K562 (cell line): ENCODE measurements around the gene HELZ. TPM values are rescaled to one million over a fixed set of nuclear protein-coding genes. Genes with fewer than 3 reads are reported as not detected.

Source experiments
- ATAC-seq: fragments of 200-7000 bp; cut with Tn5 transposase; 3 replicates; pipeline ENCODE4 v1.9.1; 2020; ENCODE audit warnings: moderate library complexity
- BruUV-seq: library from RNA; stranded (reverse); fragments of 400-500 nt; replicated peaks from 2 replicates; lab custom pipeline; 2021; lab: Mats Ljungman, UMichigan
- CTCF ChIA-PET: fragments of 300-600 bp; formaldehyde crosslinking; extraction: SDS; loops from one replicate; lab custom pipeline; 2021; ENCODE audit warnings: low intra/inter-chr PET ratio; lab: Yijun Ruan, JAX
- POLR2A ChIA-PET: fragments of 300-600, 350-650 bp; sonication (Branson Sonifier 250); formaldehyde crosslinking; extraction: SDS; loops from one replicate; lab custom pipeline; 2021; ENCODE audit warnings: antibody characterized with exemption, inconsistent platforms; lab: Yijun Ruan, JAX
- DNase-seq, 4 experiments: peaks; one replicate each; pipeline versions ENCODE4 v3.0.0 to v3.0.0-alpha.2; 2011 to 2018; ENCODE audit warnings: low spot score in 3 of 4, mixed read lengths in 3 of 4; ENCODE audit errors: extremely low read depth in 1 of 4
- FAIRE-seq: peaks from 2 replicates; lab custom pipeline; 2011; peaks lifted over from hg19 to GRCh38; lab: Jason Lieb, UNC
- H2AFZ ChIP-seq: 2 replicates; pipeline ENCODE4 v1.6.0; 2011; ENCODE audit warnings: low read depth, low read length, control low read depth, inconsistent platforms
- H3K27ac ChIP-seq: fragments of 200-600 bp; 3 replicates; pipeline ENCODE4 v1.8.0; 2011; ENCODE audit warnings: low read depth, mild to moderate bottlenecking, control low read depth, inconsistent platforms, low read length, moderate library complexity, mixed read lengths; ENCODE audit errors: extremely low read depth
- H3K27me3 ChIP-seq, 2 experiments: fragments of 300-600 bp in 1 of 2; 2 replicates in 1 of 2; 3 replicates in 1 of 2; pipeline versions ENCODE4 v1.6.0 to v1.8.0; 2011; ENCODE audit warnings: inconsistent platforms in 2 of 2, low read length in 2 of 2, mild to moderate bottlenecking in 1 of 2, mixed read lengths in 1 of 2, moderate library complexity in 1 of 2; ENCODE audit not compliant: control insufficient read depth in 2 of 2, insufficient read depth in 2 of 2
- H3K36me3 ChIP-seq: fragments of 300-600 bp; 3 replicates; pipeline ENCODE4 v1.8.0; 2011; ENCODE audit warnings: mild to moderate bottlenecking, low read length, inconsistent platforms; ENCODE audit not compliant: control insufficient read depth, insufficient read depth
- H3K4me1 ChIP-seq, 2 experiments: fragments of 200-600 bp in 1 of 2; replicated peaks in 1 of 2; 2 replicates in 1 of 2; 3 replicates in 1 of 2; pipeline versions ENCODE4 v1.5.1 to v1.8.0; 2011; ENCODE audit warnings: inconsistent platforms in 2 of 2, low read length in 2 of 2, mild to moderate bottlenecking in 1 of 2, mixed read lengths in 1 of 2, moderate library complexity in 1 of 2; ENCODE audit not compliant: control insufficient read depth in 2 of 2, insufficient read depth in 2 of 2
- H3K4me2 ChIP-seq: 2 replicates; pipeline ENCODE4 v1.6.1; 2011; ENCODE audit warnings: low read length, control low read depth, inconsistent platforms, mixed read lengths; ENCODE audit not compliant: insufficient read depth
- H3K4me3 ChIP-seq: fragments of 200-600 bp; sonication (generic), shearing (Covaris generic); 2 replicates; pipeline ENCODE4 v1.5.1; 2016; ENCODE audit warnings: control low read depth, inconsistent platforms
- H3K79me2 ChIP-seq: fragments of 200-600 bp; 3 replicates; pipeline ENCODE4 v1.8.0; 2011; ENCODE audit warnings: low read length, inconsistent platforms; ENCODE audit not compliant: control insufficient read depth, insufficient read depth
- H3K9ac ChIP-seq, 2 experiments: 2 replicates each; pipeline versions ENCODE4 v1.6.0 to v1.6.1; 2011; ENCODE audit warnings: low read depth in 2 of 2, low read length in 2 of 2, control low read depth in 1 of 2, inconsistent platforms in 1 of 2, mild to moderate bottlenecking in 1 of 2, mixed read lengths in 1 of 2; ENCODE audit not compliant: insufficient read depth in 1 of 2
- H3K9me1 ChIP-seq: one replicate; pipeline ENCODE4 v1.6.0; 2011; ENCODE audit warnings: inconsistent platforms, mild to moderate bottlenecking, low read length, moderate library complexity; ENCODE audit not compliant: control insufficient read depth, insufficient read depth
- H3K9me3 ChIP-seq: replicated peaks from 2 replicates; pipeline ENCODE4 v1.5.1; 2011; ENCODE audit warnings: low read depth, low read length, inconsistent platforms; ENCODE audit not compliant: control insufficient read depth, insufficient read depth
- H4K20me1 ChIP-seq: replicated peaks from 2 replicates; pipeline ENCODE4 v1.6.1; 2011; ENCODE audit warnings: low read length, inconsistent platforms, mixed read lengths; ENCODE audit not compliant: control insufficient read depth, insufficient read depth
- MCM3 ChIP-seq: fragments of 450-650 bp; IDR thresholded peaks from 2 replicates; pipeline ENCODE4 v1.6.1; 2016
- NCOA1 ChIP-seq: fragments of 450-650 bp; IDR thresholded peaks from 2 replicates; pipeline ENCODE4 v1.6.1; 2016; ENCODE audit warnings: low read depth
- NELFE ChIP-seq: IDR thresholded peaks from 2 replicates; pipeline ENCODE4 v1.6.1; 2011; ENCODE audit warnings: mild to moderate bottlenecking; ENCODE audit not compliant: insufficient read depth, insufficient read length
- PTBP1 ChIP-seq: fragments of 200-400 bp; formaldehyde crosslinking; IDR thresholded peaks from 2 replicates; pipeline ENCODE4 v1.6.1; 2017; ENCODE audit warnings: low read depth, low read length
- RFX7 ChIP-seq: fragments of 250-450 bp; sonication (Bioruptor Pico); IDR thresholded peaks from 2 replicates; pipeline ENCODE4 v1.5.1; 2021; ENCODE audit warnings: mild to moderate bottlenecking
- ZFP1 ChIP-seq: fragments of 450-650 bp; formaldehyde crosslinking; IDR thresholded peaks from 2 replicates; pipeline ENCODE4 v1.4.0; 2020; ENCODE audit warnings: mild to moderate bottlenecking, mixed read lengths
- ZNF121 ChIP-seq: sonication (generic); formaldehyde crosslinking; conservative IDR thresholded peaks from 2 replicates; pipeline ENCODE4 v1.8.0; 2022; ENCODE audit warnings: missing genetic modification reagents
- WGBS: fragments of 100-300 bp; shearing (Covaris generic); methylation state at CpG from one replicate; pipeline ENCODE4 v1.1.6; 2016; ENCODE audit warnings: low coverage, mixed read lengths; ENCODE audit not compliant: insufficient coverage; ENCODE audit errors: missing lambda C conversion rate; 5-methylcytosine and 5-hydroxymethylcytosine counted together
- in situ Hi-C: fragments of 300-500 bp; cut with MboI; formaldehyde crosslinking; loops from 4 replicates; pipeline ENCODE4 v1.15.0; 2018; ENCODE audit warnings: inconsistent platforms, mixed read lengths
- intact Hi-C: fragments of 100-400 bp; cut with micrococcal nuclease; formaldehyde crosslinking; loops from 2 replicates; pipeline ENCODE4 v1.14.2; 2022
- polyA plus RNA-seq, 8 experiments: library from polyadenylated mRNA; depleted of rRNA in 4 of 8; stranded (reverse) in 5 of 8; unstranded in 3 of 8; fragments of >200 nt; fragmentation: Nextera tagmentation in 2 of 8; fragmentation: Illumina TruSeq in 1 of 8; extraction: Ambion mirVana in 2 of 8; extraction: Trizol in 1 of 8; gene quantifications; 2 replicates each; pipeline versions ENCODE4 v1.2.1 to v1.2.3, GENCODE V29; 2011 to 2014; ENCODE audit warnings: inconsistent platforms in 1 of 8, missing spikeins in 1 of 8
- total RNA-seq, 7 experiments: library from RNA; depleted of rRNA in 6 of 7; stranded (reverse); fragments of >200 nt in 6 of 7; fragmentation: Illumina TruSeq in 2 of 7; extraction: Trizol in 2 of 7; gene quantifications; 2 replicates each; pipeline versions ENCODE4 v1.2.1 to v1.2.3, GENCODE V29; 2011 to 2021; ENCODE audit warnings: low replicate concordance in 1 of 7
- TF ChIP-seq, protein P1 (sequence below): fragments of 250-450 bp; sonication (Bioruptor Pico); IDR thresholded peaks from 2 replicates; pipeline ENCODE4 v1.8.0; 2022; ENCODE audit warnings: moderate library complexity, mild to moderate bottlenecking, inconsistent platforms

Gene HELZ
- total and polyA plus RNA-seq, 9 of the 15 experiments (the other 6 are each of a cell fraction or from before 2014, with no cell fraction given), result 5.2 to 39.8 (median 17.3) TPM

DNA sequence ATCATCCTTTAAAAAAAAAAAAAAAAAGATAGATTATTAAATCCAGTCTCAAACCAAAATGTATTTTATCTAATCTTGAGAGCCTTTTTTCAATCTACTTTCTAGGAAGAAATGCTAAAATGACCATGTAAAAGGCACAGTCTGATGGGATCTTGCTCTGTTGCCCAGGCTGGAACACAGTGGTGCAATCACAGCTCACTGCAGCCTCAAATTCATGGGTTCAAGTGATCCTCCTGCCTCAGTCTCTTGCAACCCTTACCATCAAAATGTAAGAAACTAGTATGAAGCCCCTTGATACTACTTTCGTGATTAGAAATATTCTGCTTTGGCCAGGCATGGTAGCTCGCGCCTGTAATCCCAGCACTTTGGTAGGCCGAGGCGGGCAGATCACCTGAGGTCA is 70.8 kb downstream of the HELZ start:
- no peak overlapping the region for H3K4me3 ChIP-seq
- H3K79me2 ChIP-seq, result no peaks in the 10 kb centered on the region
- FAIRE-seq (no peak), DNase-seq (no peak), ATAC-seq (no peak)
- no peak overlapping the region for H3K27ac ChIP-seq
- no peak overlapping the region for H2AFZ ChIP-seq
- ChIA-PET CTCF (no interaction called here), POLR2A (no interaction called here)
- no peak overlapping the region for H3K9ac ChIP-seq
- no peaks in the 10 kb centered on the region; a peak in 1 of 5 replicates for H3K4me1 ChIP-seq
- H3K9me1 ChIP-seq, result no peaks in the 10 kb centered on the region
- H4K20me1 ChIP-seq, result no peaks in the 10 kb centered on the region
- no peaks in the 10 kb centered on the region for H3K9me3 ChIP-seq
- H3K27me3 ChIP-seq, result no peaks in the 10 kb centered on the region
- no peak overlapping the region for H3K4me2 ChIP-seq
- H3K36me3 ChIP-seq, result peaks cover 44% of the 10 kb centered on the region
- no TSS peak for BruUV-seq
- WGBS, result 84% methylated on average over 5 of the region's 5 CpGs
- intact Hi-C loops (no loop called here), in situ Hi-C loops (no loop called here)
- TF ChIP-seq RFX7 (CRISPR knock-in tag) (no peak), PTBP1 (no peak), ZFP1 (CRISPR knock-in tag) (no peak), MCM3 (no peak), ZNF121 (CRISPR knock-in tag) (peak; percentile 44), NCOA1 (no peak), NELFE (no peak)
- TF ChIP-seq, protein P1, sequence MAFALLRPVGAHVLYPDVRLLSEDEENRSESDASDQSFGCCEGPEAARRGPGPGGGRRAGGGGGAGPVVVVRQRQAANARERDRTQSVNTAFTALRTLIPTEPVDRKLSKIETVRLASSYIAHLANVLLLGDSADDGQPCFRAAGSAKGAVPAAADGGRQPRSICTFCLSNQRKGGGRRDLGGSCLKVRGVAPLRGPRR (CRISPR knock-in tag), result no peak
